MCF 10A (cell line): Measurements from ENCODE around the gene PSMG3. TPM values are rescaled to one million over a fixed set of nuclear protein-coding genes. Genes with fewer than 3 reads are reported as not detected.

ENCODE experiments used
- BruUV-seq: library from RNA; stranded (reverse); fragments of 400-500 nt; replicated peaks from 2 replicates; lab custom pipeline; 2021; lab: Mats Ljungman, UMichigan
- CTCF ChIA-PET: fragments of 300-600 bp; sonication (Branson Sonifier 250); formaldehyde crosslinking; extraction: SDS; loops from one replicate; lab custom pipeline; 2021; ENCODE audit warnings: antibody characterized with exemption, inconsistent platforms; lab: Yijun Ruan, JAX
- POLR2A ChIA-PET: fragments of 300-600, 350-650 bp; sonication (Branson Sonifier 250); formaldehyde crosslinking; extraction: SDS; loops from one replicate; lab custom pipeline; 2020; ENCODE audit warnings: antibody characterized with exemption, inconsistent platforms; lab: Yijun Ruan, JAX
- DNase-seq: peaks from one replicate; pipeline ENCODE4 v3.0.0-alpha.2; 2018; ENCODE audit not compliant: unreplicated experiment
- H3K27ac Mint-ChIP-seq: one replicate; pipeline ENCODE4 v1.8.0; 2022; ENCODE audit warnings: mild to moderate bottlenecking, low read depth, mixed read lengths; ENCODE audit not compliant: unreplicated experiment
- H3K27me3 Mint-ChIP-seq: one replicate; pipeline ENCODE4 v1.8.0; 2022; ENCODE audit warnings: mixed read lengths; ENCODE audit not compliant: insufficient read depth, unreplicated experiment
- H3K36me3 Mint-ChIP-seq: one replicate; pipeline ENCODE4 v1.8.0; 2022; ENCODE audit warnings: mild to moderate bottlenecking, moderate library complexity, mixed read lengths; ENCODE audit not compliant: insufficient read depth, unreplicated experiment
- H3K4me1 Mint-ChIP-seq: one replicate; pipeline ENCODE4 v1.8.0; 2022; ENCODE audit warnings: mixed read lengths; ENCODE audit not compliant: insufficient read depth, unreplicated experiment
- H3K4me3 Mint-ChIP-seq: one replicate; pipeline ENCODE4 v1.8.0; 2022; ENCODE audit warnings: mild to moderate bottlenecking, moderate library complexity, mixed read lengths; ENCODE audit not compliant: unreplicated experiment
- H3K9me3 Mint-ChIP-seq: one replicate; pipeline ENCODE4 v1.8.0; 2022; ENCODE audit warnings: mixed read lengths; ENCODE audit not compliant: unreplicated experiment
- intact Hi-C: fragments of 100-400 bp; cut with micrococcal nuclease; formaldehyde crosslinking; loops from 2 replicates; pipeline ENCODE4 v1.14.1; 2022
- total RNA-seq: library from RNA; stranded (reverse); gene quantifications from 2 replicates; pipeline ENCODE4 v1.2.3, GENCODE V29; 2022
- TF ChIP-seq, protein P1 (sequence below): fragments of 200-600 bp; IDR thresholded peaks from one replicate; pipeline ENCODE4 v1.8.0; 2022; ENCODE audit warnings: antibody characterized with exemption, mild to moderate bottlenecking; ENCODE audit not compliant: unreplicated experiment

The PSMG3 gene
- total RNA-seq, 1 experiment from 2014 or later, result 42.1 TPM

- no TSS peak for BruUV-seq
- Mint-ChIP-seq H3K27ac (no peak overlapping the region), H3K36me3 (no peaks in the 10 kb centered on the region), H3K4me1 (no peaks in the 10 kb centered on the region), H3K27me3 (peaks cover 90% of the 10 kb centered on the region), H3K9me3 (peaks cover 11% of the 10 kb centered on the region), H3K4me3 (no peak overlapping the region)
- ChIA-PET POLR2A (no interaction called here), CTCF (interaction anchor here (0.5 kb wide), 1 partner anchor 132 kb away, joined by 3 read pairs; no protein-coding TSS in a partner anchor)
- DNase-seq, result no peak
- TF ChIP-seq, protein P1, sequence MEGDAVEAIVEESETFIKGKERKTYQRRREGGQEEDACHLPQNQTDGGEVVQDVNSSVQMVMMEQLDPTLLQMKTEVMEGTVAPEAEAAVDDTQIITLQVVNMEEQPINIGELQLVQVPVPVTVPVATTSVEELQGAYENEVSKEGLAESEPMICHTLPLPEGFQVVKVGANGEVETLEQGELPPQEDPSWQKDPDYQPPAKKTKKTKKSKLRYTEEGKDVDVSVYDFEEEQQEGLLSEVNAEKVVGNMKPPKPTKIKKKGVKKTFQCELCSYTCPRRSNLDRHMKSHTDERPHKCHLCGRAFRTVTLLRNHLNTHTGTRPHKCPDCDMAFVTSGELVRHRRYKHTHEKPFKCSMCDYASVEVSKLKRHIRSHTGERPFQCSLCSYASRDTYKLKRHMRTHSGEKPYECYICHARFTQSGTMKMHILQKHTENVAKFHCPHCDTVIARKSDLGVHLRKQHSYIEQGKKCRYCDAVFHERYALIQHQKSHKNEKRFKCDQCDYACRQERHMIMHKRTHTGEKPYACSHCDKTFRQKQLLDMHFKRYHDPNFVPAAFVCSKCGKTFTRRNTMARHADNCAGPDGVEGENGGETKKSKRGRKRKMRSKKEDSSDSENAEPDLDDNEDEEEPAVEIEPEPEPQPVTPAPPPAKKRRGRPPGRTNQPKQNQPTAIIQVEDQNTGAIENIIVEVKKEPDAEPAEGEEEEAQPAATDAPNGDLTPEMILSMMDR, result no peak
- intact Hi-C loops, result no loop called here
These were observed 27.4 kb upstream of the PSMG3 start for GRCh38 chr7:1597066-1597760.

DNA sequence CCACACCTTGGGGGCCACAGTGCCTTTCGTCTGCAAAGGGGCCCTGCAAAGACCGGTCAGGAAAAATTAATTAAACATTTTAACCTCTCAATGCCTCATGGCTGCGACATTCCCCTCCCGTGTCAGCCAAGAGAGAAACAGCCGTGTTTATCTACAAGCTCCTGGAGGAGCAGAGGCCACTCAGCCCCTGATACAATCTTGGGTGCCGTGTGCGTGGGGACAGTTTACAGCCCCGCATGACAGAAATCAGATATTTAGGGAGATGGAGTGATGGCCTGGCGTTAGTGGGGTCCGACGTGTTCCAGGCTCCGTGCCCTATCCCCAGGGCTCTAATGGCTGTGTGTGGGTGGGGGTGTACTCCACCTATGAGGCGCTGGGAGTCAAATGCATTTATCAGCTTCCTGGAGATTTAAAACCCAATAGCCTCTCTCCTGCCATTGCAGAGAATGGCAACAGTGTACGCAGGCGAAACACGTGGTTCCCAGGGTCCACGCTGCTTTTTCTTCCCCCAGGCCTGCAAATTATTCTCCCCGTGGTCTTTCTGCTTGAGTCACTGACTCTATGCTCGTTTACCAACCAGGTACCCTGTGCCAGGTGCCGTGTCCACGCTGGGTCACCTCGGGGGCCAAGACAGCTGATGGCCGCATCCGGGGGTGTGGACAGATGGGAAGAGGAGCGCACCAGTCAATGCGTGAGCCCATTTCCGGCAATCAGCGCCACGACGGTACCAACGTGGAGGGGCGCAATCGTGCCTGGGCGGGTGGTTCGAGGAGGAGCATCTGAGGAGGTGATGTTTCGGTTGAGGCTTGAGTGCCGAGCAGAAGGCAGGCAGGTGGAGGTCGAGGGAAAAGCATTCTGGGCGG lies 26.6 kb upstream of the PSMG3 start:
- POLR2A ChIA-PET, result no interaction called here
- H3K27me3 Mint-ChIP-seq, result peaks cover 90% of the 10 kb centered on the region

DNA sequence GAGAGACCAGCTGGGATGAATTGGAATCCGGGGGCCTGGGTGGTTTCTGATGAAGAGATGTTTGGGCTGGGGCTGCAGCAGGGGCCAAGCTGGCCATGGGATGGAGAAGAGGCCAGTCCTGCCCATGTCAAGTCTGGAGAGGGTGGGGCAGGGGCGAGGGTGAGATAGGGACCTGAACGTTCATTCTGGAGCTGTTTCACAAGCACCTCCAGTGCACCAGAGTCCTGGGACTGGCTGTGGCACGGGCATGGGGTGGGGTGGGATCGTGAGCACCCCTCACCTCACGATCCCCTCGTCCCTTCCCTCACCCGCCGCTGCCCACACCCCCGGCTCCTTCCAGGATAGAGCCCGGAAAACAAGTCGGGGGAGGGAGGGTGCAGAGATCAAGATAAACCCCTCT lies 25.8 kb upstream of the PSMG3 start:
- no peaks in the 10 kb centered on the region for H3K36me3 Mint-ChIP-seq
- H3K27me3 Mint-ChIP-seq, result peaks cover 90% of the 10 kb centered on the region
- ChIA-PET CTCF (interaction anchor here (1.2 kb wide), 1 partner anchor 17 kb away, joined by 3 read pairs; no protein-coding TSS in a partner anchor), POLR2A (no interaction called here)
- no TSS peak for BruUV-seq
- no peak overlapping the region for H3K27ac Mint-ChIP-seq
- no peaks in the 10 kb centered on the region for H3K4me1 Mint-ChIP-seq
- H3K9me3 Mint-ChIP-seq, result peaks cover 11% of the 10 kb centered on the region
- TF ChIP-seq, protein P1, result no peak
- intact Hi-C loops, result no loop called here
- DNase-seq, result no peak
- no peak overlapping the region for H3K4me3 Mint-ChIP-seq

More for the DNA sequence above, 26.6 kb upstream of the PSMG3 start:
- CTCF ChIA-PET, result interaction anchor here (0.5 to 1.2 kb wide), 2 partner anchors 18 to 131 kb away, joined by 3 read pairs; no protein-coding TSS in a partner anchor
- TF ChIP-seq, protein P1, result no peak
- Mint-ChIP-seq H3K36me3 (no peaks in the 10 kb centered on the region), H3K9me3 (peaks cover 11% of the 10 kb centered on the region), H3K4me1 (no peaks in the 10 kb centered on the region), H3K4me3 (no peak overlapping the region), H3K27ac (no peak overlapping the region)
- BruUV-seq, result no TSS peak
- DNase-seq, result no peak
- intact Hi-C loops, result no loop called here

- intact Hi-C loops, result no loop called here
- Mint-ChIP-seq H3K27me3 (peaks cover 90% of the 10 kb centered on the region), H3K4me1 (no peaks in the 10 kb centered on the region), H3K36me3 (no peaks in the 10 kb centered on the region), H3K9me3 (peaks cover 11% of the 10 kb centered on the region), H3K4me3 (no peak overlapping the region), H3K27ac (no peak overlapping the region)
- BruUV-seq, result no TSS peak
- TF ChIP-seq, protein P1, result no peak
- ChIA-PET POLR2A (no interaction called here), CTCF (no interaction called here)
- no peak for DNase-seq
These were observed 25.2 kb upstream of the PSMG3 start for GRCh38 chr7:1595027-1595426.
